OCI-LY3 (cell line): ENCODE measurements around the gene FNBP1.

ENCODE experiments used
- CTCF ChIP-seq: fragments of 200-600, 300-600 bp; sonication (generic); IDR thresholded peaks from 2 replicates; pipeline ENCODE4 v1.5.1; 2014; ENCODE audit warnings: antibody characterized with exemption, low read length, low read depth
- EZH2phosphoT487 ChIP-seq: fragments of 200-600 bp; shearing (Covaris generic); IDR thresholded peaks from 2 replicates; pipeline ENCODE4 v1.6.1; 2018; ENCODE audit warnings: antibody characterized with exemption, mixed run types, low read depth

DNA sequence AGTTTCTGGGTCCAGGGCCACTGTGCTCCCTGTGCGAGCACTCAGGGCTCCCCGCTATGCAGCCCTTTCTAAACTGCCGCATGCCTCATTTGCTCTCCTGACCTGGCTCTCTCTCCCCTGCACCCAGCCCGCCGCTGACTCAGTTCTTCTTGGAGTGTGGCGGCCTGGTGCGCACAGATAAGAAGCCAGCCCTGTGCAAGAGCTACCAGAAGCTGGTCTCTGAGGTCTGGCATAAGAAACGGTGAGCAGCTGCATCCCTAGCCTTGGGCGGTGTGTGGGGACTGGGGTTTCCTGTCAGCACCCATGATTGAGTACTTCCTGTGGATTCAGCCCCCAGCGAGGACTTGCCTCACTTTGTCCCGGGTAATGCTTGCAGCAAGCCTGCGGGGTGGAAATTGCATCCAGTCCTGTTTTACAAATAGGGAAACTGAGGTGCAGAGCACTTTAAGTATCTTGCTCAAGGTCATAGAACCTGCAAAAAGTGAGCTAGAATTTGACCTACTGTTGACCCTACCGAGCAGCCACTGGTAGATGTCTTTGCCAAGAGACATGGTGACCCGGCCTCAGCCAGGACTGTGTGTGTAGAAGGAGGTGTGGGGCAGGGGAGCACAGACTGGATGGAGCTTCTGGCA is 179.8 kb downstream of the FNBP1 start:
- no peak for TF ChIP-seq CTCF
- TF ChIP-seq EZH2phosphoT487: no peak
